MCF 10A (cell line): ENCODE results near the gene PDCD1. TPM values are rescaled to one million over a fixed set of nuclear protein-coding genes. Genes with fewer than 3 reads are reported as not detected.
"Not testable (repeated sequence)": the region's sequence is repeated elsewhere in the genome, so short reads cannot be mapped to it uniquely, and the experiment has no call there.

Source experiments
- BruUV-seq: library from RNA; stranded (reverse); fragments of 400-500 nt; replicated peaks from 2 replicates; lab custom pipeline; 2021; lab: Mats Ljungman, UMichigan
- CTCF ChIA-PET: fragments of 300-600 bp; sonication (Branson Sonifier 250); formaldehyde crosslinking; extraction: SDS; loops from one replicate; lab custom pipeline; 2021; ENCODE audit warnings: antibody characterized with exemption, inconsistent platforms; lab: Yijun Ruan, JAX
- POLR2A ChIA-PET: fragments of 300-600, 350-650 bp; sonication (Branson Sonifier 250); formaldehyde crosslinking; extraction: SDS; loops from one replicate; lab custom pipeline; 2020; ENCODE audit warnings: antibody characterized with exemption, inconsistent platforms; lab: Yijun Ruan, JAX
- DNase-seq: peaks from one replicate; pipeline ENCODE4 v3.0.0-alpha.2; 2018; ENCODE audit not compliant: unreplicated experiment
- H3K27ac Mint-ChIP-seq: one replicate; pipeline ENCODE4 v1.8.0; 2022; ENCODE audit warnings: mild to moderate bottlenecking, low read depth, mixed read lengths; ENCODE audit not compliant: unreplicated experiment
- H3K27me3 Mint-ChIP-seq: one replicate; pipeline ENCODE4 v1.8.0; 2022; ENCODE audit warnings: mixed read lengths; ENCODE audit not compliant: insufficient read depth, unreplicated experiment
- H3K36me3 Mint-ChIP-seq: one replicate; pipeline ENCODE4 v1.8.0; 2022; ENCODE audit warnings: mild to moderate bottlenecking, moderate library complexity, mixed read lengths; ENCODE audit not compliant: insufficient read depth, unreplicated experiment
- H3K4me1 Mint-ChIP-seq: one replicate; pipeline ENCODE4 v1.8.0; 2022; ENCODE audit warnings: mixed read lengths; ENCODE audit not compliant: insufficient read depth, unreplicated experiment
- H3K4me3 Mint-ChIP-seq: one replicate; pipeline ENCODE4 v1.8.0; 2022; ENCODE audit warnings: mild to moderate bottlenecking, moderate library complexity, mixed read lengths; ENCODE audit not compliant: unreplicated experiment
- H3K9me3 Mint-ChIP-seq: one replicate; pipeline ENCODE4 v1.8.0; 2022; ENCODE audit warnings: mixed read lengths; ENCODE audit not compliant: unreplicated experiment
- CTCF ChIP-seq: fragments of 200-600 bp; IDR thresholded peaks from one replicate; pipeline ENCODE4 v1.8.0; 2022; ENCODE audit warnings: antibody characterized with exemption, mild to moderate bottlenecking; ENCODE audit not compliant: unreplicated experiment
- intact Hi-C: fragments of 100-400 bp; cut with micrococcal nuclease; formaldehyde crosslinking; loops from 2 replicates; pipeline ENCODE4 v1.14.1; 2022
- total RNA-seq: library from RNA; stranded (reverse); gene quantifications from 2 replicates; pipeline ENCODE4 v1.2.3, GENCODE V29; 2022

Gene PDCD1
- total RNA-seq, 1 experiment from 2014 or later: not detected

GRCh38 chr2:241833101-241833663, 25.5 kb downstream of the PDCD1 start:
- Mint-ChIP-seq H3K4me1 (no peaks in the 10 kb centered on the region), H3K4me3 (no peak overlapping the region), H3K27ac (no peak overlapping the region), H3K36me3 (peaks cover 3% of the 10 kb centered on the region), H3K9me3 (peaks cover 5% of the 10 kb centered on the region), H3K27me3 (peaks cover 48% of the 10 kb centered on the region)
- ChIA-PET CTCF (interaction anchor here (0.7 kb wide), 1 partner anchor 10 kb away, joined by 3 read pairs; no protein-coding TSS in a partner anchor), POLR2A (interaction anchor here (0.6 kb wide), 1 partner anchor 34 kb away, joined by 3 read pairs; no protein-coding TSS in a partner anchor)
- no peak for TF ChIP-seq CTCF
- intact Hi-C loops: no loop called here
- DNase-seq: peak; percentile 73
- BruUV-seq: no TSS peak

GRCh38 chr2:241827394-241827793, 31.3 kb downstream of the PDCD1 start:
- H3K36me3 Mint-ChIP-seq: peaks cover 12% of the 10 kb centered on the region
- no peaks in the 10 kb centered on the region for H3K4me1 Mint-ChIP-seq
- BruUV-seq: no TSS peak
- peaks cover 40% of the 10 kb centered on the region for H3K27me3 Mint-ChIP-seq
- no peak for TF ChIP-seq CTCF
- peaks cover 20% of the 10 kb centered on the region for H3K9me3 Mint-ChIP-seq
- no peak for DNase-seq
- H3K4me3 Mint-ChIP-seq: no peak overlapping the region
- ChIA-PET CTCF (no interaction called here), POLR2A (interaction anchor here (1.2 kb wide), 1 partner anchor 681 kb away, joined by 3 read pairs; no protein-coding TSS in a partner anchor)
- no peak overlapping the region for H3K27ac Mint-ChIP-seq
- intact Hi-C loops: no loop called here

- CTCF ChIA-PET, H3K4me3 Mint-ChIP-seq, BruUV-seq, intact Hi-C loops, H3K27ac Mint-ChIP-seq, H3K4me1 Mint-ChIP-seq, DNase-seq, POLR2A ChIA-PET: not testable (repeated sequence)
- Mint-ChIP-seq H3K9me3 (peaks cover 16% of the 10 kb centered on the region), H3K27me3 (peaks cover 22% of the 10 kb centered on the region), H3K36me3 (peaks cover 12% of the 10 kb centered on the region)
Measured at GRCh38 chr2:241823531-241824437, 34.9 kb downstream of the PDCD1 start.

- DNase-seq: no peak
- intact Hi-C loops: no loop called here
- Mint-ChIP-seq H3K36me3 (peaks cover 6% of the 10 kb centered on the region), H3K4me3 (no peak overlapping the region), H3K27me3 (peaks cover 22% of the 10 kb centered on the region), H3K4me1 (no peaks in the 10 kb centered on the region), H3K27ac (no peak overlapping the region), H3K9me3 (peaks cover 16% of the 10 kb centered on the region)
- TF ChIP-seq CTCF: no peak
- CTCF ChIA-PET: no interaction called here
- POLR2A ChIA-PET: no interaction called here
- BruUV-seq: no TSS peak
Measured at GRCh38 chr2:241822264-241822623, 36.5 kb downstream of the PDCD1 start.
